GM18909 (cell line): ENCODE measurements around the gene USP25.

ENCODE experiments used
- ATAC-seq: cut with Tn5 transposase; IDR thresholded peaks from one replicate; pipeline ENCODE4 v1.9.1; 2021; ENCODE audit warnings: mild to moderate bottlenecking; ENCODE audit not compliant: unreplicated experiment, poor library complexity

The USP25 gene

DNA sequence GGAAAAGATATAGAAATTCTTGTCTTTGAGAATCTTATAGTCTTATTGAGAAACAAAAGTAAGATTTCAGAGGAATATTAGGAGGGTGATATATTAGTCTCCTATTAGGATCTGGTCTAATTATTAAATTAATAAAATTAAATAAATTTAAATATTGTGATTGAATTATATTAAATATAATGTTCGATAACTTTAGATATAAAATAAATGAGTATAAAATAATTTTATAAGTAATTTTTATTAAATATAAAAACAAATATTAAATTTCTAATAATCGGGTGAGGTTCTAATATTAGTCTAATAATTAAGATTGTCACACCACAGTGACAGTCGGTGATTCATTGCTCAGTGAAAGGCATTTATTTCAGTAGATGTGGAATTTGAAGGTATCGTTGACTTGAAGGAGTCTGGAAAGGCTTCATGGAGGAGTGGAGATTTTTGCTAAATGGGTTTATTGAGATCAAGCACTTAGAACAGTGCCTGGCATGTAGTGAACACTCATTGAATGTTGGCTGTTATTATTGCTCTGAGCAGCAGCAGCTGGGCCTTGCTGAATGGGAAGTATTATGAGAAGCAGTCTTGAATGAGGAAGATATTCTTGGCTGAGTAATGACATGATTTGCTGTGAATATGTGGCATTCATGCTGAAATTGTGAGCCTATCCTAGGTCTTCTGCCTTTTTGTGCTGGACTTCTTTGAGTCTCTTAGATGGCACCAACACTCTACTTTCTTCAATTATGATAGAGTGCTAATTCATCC, 74.6 kb downstream of the USP25 start:
- ATAC-seq: no peak

GRCh38 chr21:15809065-15809464, 79.3 kb downstream of the USP25 start:
- ATAC-seq: no peak

DNA sequence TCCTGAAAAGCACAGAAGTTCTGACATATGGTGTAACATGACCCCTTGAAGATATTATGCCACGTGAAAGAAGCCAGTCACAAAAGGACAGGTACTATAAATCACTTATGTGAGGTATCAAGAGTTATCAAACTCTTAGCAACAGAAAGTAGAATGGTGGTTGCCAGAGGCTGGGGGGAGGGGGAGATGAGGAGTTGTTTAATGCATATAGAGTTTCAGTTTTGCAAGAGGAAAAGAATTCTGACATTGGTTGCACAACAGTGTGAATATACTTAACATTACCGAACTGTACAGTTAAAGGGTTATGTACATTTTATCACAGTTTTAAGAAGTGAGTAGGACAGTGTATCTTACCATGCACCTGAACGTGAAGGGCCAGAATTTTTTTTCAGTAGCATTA, 80.0 kb downstream of the USP25 start:
- no peak for ATAC-seq

DNA sequence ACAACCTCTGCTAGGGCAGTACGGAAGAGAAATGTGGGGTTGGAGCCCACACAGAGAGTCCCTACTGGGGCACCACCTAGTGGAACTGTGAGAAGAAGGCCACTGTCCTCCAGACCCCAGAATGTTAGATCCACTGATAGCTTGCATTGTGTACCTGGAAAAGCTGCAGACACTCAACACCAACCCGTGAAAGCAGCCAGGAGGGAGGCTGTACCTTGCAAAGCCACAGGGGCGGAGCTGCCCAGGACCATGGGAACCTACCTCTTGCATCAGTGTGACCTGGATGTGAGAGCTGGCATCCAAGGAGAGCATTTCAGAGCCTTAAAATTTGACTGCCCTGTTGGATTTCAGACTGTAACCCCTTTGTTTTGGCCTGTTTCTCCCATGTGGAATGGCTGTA, 85.5 kb downstream of the USP25 start:
- ATAC-seq: no peak

GRCh38 chr21:15820327-15820726, 90.5 kb downstream of the USP25 start:
- ATAC-seq: no peak

- no peak for ATAC-seq
Observed at GRCh38 chr21:15820852-15821379, 91.1 kb downstream of the USP25 start.

GRCh38 chr21:15823486-15824150, 93.8 kb downstream of the USP25 start:
- no peak for ATAC-seq

DNA sequence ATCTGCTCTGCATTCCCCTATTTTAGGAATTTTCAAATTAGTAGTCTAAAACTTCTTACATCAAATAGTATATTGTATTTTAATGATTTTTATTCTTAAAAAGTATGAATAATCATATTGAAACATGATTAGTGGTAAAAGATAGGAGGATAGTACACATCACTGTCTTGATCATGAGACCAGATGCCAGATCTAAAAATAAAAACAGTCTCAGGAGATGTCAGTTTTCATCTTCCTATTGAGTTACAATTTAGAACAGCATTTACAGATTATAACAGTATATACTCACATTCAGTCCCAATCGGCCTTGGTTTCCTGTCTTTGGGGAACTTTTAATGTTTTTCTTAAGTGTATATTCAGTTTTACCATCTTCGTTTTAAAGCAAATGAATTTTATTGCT, 95.9 kb downstream of the USP25 start:
- no peak for ATAC-seq

DNA sequence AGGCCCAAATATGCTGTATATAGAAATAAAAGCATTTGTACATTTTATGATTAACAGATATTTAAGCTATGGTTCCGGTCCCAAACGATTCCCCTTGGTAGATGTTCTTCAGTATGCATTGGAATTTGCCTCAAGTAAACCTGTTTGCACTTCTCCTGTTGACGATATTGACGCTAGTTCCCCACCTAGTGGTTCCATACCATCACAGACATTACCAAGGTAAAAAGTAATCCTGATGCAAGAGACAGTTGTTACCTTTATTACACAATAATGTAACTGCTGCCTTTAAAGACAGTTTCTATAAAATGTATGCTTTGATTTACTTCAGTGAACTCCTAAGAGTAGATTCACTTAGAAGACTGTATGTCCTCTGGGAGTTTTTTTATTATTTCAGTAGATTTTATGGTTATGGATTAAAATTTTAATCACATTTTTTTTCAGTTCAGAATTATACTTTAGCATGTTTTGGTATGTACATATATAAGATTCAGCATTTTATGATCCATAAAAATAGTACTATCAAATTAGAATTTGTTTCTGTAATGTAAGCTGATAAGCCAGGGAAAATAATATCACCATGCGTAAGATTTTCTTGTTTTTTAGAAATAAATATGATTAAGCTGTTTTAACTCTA, 96.5 kb downstream of the USP25 start:
- ATAC-seq: peak; percentile 72

DNA sequence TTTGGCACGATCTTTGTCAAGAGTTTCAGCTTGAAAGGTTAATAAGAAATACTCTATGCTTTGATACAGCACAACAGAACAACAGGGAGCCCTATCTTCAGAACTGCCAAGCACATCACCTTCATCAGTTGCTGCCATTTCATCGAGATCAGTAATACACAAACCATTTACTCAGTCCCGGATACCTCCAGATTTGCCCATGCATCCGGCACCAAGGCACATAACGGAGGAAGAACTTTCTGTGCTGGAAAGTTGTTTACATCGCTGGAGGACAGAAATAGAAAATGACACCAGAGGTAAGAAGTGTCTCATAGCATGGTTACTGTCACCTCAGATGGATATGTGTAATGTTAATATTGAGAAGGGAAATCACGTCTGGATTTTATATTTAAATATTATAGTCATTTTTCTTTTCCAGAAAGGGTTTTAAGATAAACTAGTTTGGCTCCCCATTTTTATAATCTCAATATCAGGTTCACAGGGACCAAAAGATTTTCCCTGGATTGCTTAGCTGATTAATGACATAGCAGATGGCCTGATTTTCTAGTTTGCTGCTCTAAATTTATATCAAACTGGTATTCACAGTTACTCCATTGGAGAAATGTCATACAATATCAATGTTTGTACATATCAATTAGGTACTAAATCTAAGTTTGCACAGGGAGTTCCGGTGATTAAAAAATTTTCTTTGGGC, 97.3 kb downstream of the USP25 start:
- no peak for ATAC-seq

GRCh38 chr21:15831497-15831896, 101.7 kb downstream of the USP25 start:
- ATAC-seq: no peak

DNA sequence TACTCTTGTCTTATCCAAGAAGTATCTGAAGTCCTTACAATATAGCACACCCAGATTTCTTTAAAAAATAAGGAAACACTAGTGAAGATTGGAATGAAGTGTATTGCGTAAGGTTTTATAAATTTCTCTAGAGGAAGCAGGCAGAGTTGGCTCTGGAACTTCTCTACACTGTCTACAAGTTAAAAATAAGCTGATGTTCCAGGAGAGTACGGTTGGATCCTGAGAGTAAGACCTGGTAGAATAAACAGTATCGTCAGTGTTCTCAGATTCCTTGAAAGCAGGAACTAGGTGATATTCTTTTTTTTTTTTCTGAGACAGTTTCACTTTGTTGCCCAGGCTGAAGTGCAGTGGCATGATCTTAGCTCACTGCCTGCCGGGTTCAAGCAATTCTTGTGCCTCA, 107.9 kb downstream of the USP25 start:
- no peak for ATAC-seq

- no peak for ATAC-seq
Observed at GRCh38 chr21:15839026-15839425, 109.2 kb downstream of the USP25 start.

DNA sequence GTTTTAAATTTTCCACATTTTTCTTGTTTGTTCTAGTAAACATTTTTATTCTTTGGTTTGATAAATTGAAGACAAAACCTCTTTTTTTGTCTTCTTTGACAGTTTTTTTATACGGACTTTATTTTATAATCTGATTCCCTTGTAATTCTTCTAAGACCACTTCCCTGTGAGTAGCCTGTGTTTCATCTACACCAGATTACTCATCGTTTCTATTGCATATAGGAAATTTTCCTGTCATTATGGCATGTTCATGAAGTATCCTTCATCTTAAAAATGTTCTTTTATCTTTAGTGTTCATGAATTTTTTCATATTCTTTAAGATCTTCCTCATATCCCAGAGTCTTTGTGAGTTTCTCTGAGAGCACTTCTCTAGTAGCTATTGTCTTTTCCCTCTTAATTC, 109.8 kb downstream of the USP25 start:
- no peak for ATAC-seq

- ATAC-seq: no peak
Observed at GRCh38 chr21:15840406-15840805, 110.6 kb downstream of the USP25 start.

- no peak for ATAC-seq
Observed at GRCh38 chr21:15841856-15842564, 112.2 kb downstream of the USP25 start.

- no peak for ATAC-seq
Observed at GRCh38 chr21:15842565-15842880, 112.7 kb downstream of the USP25 start.

DNA sequence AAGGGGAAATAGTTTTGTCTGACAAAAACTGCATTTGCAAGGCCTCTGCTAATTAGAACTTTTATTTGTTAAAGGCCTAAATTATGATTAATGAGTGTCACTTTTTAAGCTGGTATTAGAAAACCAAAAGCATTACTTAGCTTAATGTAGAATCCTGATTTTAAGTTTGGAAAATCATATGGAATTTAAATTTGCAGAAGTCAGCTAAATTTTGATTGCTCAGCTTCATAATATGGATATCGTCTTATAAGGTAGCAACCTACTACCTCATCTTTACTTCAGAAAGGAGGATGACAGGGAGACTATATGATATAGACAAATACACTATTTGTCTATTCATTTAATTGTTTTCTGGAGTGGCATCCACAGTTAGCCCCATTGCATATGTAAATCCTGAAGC, 114.0 kb downstream of the USP25 start:
- no peak for ATAC-seq

DNA sequence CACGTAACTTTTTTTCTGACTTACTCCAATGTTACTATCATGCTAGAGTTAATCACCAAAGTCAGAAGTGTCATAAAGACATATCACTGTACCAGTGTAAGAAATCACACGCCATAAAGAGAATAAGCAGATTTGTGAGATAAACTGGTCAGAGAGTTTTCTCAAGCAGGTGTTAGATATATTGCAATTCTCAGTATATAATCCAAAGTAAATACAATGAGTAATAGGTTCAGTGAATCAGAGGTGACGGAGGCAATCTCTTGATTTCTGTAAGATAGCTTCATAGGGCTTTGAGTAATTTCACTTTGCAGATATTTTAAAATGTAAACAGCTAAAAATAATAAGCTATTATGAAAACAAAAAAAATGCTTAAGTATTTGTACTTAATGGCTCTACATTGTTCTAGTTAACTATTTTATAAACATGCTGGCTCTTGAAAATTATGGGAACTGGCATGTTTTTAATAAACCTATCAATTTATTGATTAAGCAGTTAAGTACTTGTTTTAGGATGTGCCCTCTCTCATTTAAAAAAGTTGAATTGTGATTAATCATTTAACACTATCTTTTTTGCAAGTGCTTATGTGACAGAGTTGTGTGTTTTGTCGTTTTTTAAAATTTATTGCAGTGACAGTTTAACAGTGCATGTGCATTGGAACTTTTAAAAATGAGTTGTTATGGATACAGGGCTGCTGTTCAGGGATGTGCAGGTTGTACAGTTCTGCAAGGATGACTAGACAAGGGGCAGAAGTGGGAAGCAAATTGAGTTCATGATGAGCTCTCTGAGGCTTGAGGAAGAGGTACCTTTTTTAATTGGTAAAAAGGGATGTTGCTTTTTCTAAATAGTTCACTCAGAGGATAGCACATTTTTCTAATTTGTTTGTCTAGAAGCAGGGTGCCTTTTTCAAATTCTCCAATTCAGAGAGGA, 119.1 kb downstream of the USP25 start:
- no peak for ATAC-seq
